GM18909 (cell line): ENCODE measurements around the gene SGSM2.
"Not testable (repeated sequence)": the region's sequence is repeated elsewhere in the genome, so short reads cannot be mapped to it uniquely, and the experiment has no call there.

Experiments
- ATAC-seq: cut with Tn5 transposase; IDR thresholded peaks from one replicate; pipeline ENCODE4 v1.9.1; 2021; ENCODE audit warnings: mild to moderate bottlenecking; ENCODE audit not compliant: unreplicated experiment, poor library complexity

Gene SGSM2

GRCh38 chr17:2336852-2337543, at the start of gene SGSM2:
TSS of gene SGSM2 (plus strand) at chr17:2337501. CDS start at chr17:2337689, 188 bp downstream.
- ATAC-seq = no peak

- ATAC-seq = no peak
Measured at GRCh38 chr17:2289878-2290478, 47.3 kb upstream of the SGSM2 start.

- no peak for ATAC-seq
Measured at GRCh38 chr17:2292100-2292499, 45.2 kb upstream of the SGSM2 start.

- no peak for ATAC-seq
Measured at GRCh38 chr17:2295575-2295974, 41.7 kb upstream of the SGSM2 start.

GRCh38 chr17:2297023-2297422, 40.3 kb upstream of the SGSM2 start:
- no peak for ATAC-seq

GRCh38 chr17:2299136-2299535, 38.2 kb upstream of the SGSM2 start:
- ATAC-seq = no peak

- ATAC-seq = no peak
Measured at GRCh38 chr17:2299756-2300155, 37.5 kb upstream of the SGSM2 start.

GRCh38 chr17:2302778-2303203, 34.5 kb upstream of the SGSM2 start:
- ATAC-seq = peak; percentile 6

GRCh38 chr17:2303204-2304188, 33.8 kb upstream of the SGSM2 start, which contains the start of the genes SMG6 and SRR:
TSS of gene SMG6 (minus strand) at chr17:2303785. CDS start at chr17:2303720, 65 bp downstream.
TSS of gene SRR (plus strand) at chr17:2303950. CDS start at chr17:2315561, 11,611 bp downstream.
- peak; percentile 83 for ATAC-seq

GRCh38 chr17:2304931-2305330, 32.4 kb upstream of the SGSM2 start:
- no peak for ATAC-seq

GRCh38 chr17:2309338-2310154, 27.8 kb upstream of the SGSM2 start:
- no peak for ATAC-seq

GRCh38 chr17:2312736-2313135, 24.6 kb upstream of the SGSM2 start:
- no peak for ATAC-seq

- ATAC-seq = not testable (repeated sequence)
Measured at GRCh38 chr17:2316916-2317205, 20.4 kb upstream of the SGSM2 start.

GRCh38 chr17:2317796-2318195, 19.5 kb upstream of the SGSM2 start:
- no peak for ATAC-seq

GRCh38 chr17:2319051-2319450, 18.2 kb upstream of the SGSM2 start:
- no peak for ATAC-seq

- ATAC-seq = no peak
Measured at GRCh38 chr17:2321399-2321798, 15.9 kb upstream of the SGSM2 start.

- no peak for ATAC-seq
Measured at GRCh38 chr17:2323629-2324314, 13.5 kb upstream of the SGSM2 start.

GRCh38 chr17:2331303-2331702, 6.0 kb upstream of the SGSM2 start:
- ATAC-seq = no peak

GRCh38 chr17:2335726-2336214, 1.5 kb upstream of the SGSM2 start:
- ATAC-seq = peak; percentile 14
